Aorta (tissue), 5 donors: ENCODE results near the gene CAPN9. TPM values are rescaled to one million over a fixed set of nuclear protein-coding genes. Genes with fewer than 3 reads are reported as not detected.
"Not testable (repeated sequence)": the region's sequence is repeated elsewhere in the genome, so short reads cannot be mapped to it uniquely, and the experiment has no call there.

Experiments used
- ATAC-seq: fragments of 200-7000 bp; cut with Tn5 transposase; one replicate; pipeline ENCODE4 v1.9.1; 2022; ENCODE audit warnings: moderate library complexity; ENCODE audit not compliant: low FRiP score
- DNase-seq, 2 donors: peaks; one replicate each; pipeline ENCODE4 v3.0.0-alpha.2; 2020
- H3K27ac ChIP-seq, 2 donors: one replicate each; pipeline ENCODE4 v1.5.1; 2013; ENCODE audit warnings: low read length in 2 of 2, mild to moderate bottlenecking in 2 of 2, moderate library complexity in 2 of 2, control low read depth in 1 of 2, inconsistent platforms in 1 of 2, low read depth in 1 of 2
- H3K27me3 ChIP-seq, 2 donors: one replicate each; pipeline ENCODE4 v1.6.1; 2013; ENCODE audit warnings: control low read depth in 1 of 2, low read length in 1 of 2, mild to moderate bottlenecking in 1 of 2, moderate library complexity in 1 of 2; ENCODE audit not compliant: insufficient read depth in 2 of 2, control insufficient read depth in 1 of 2
- H3K36me3 ChIP-seq, 2 donors: one replicate each; pipeline ENCODE4 v1.6.1; 2013; ENCODE audit warnings: control low read depth in 1 of 2, low read length in 1 of 2, mild to moderate bottlenecking in 1 of 2; ENCODE audit not compliant: insufficient read depth in 2 of 2, control insufficient read depth in 1 of 2
- H3K4me1 ChIP-seq, 2 donors: one replicate each; pipeline ENCODE4 v1.6.1; 2013; ENCODE audit warnings: low read length in 2 of 2, control low read depth in 1 of 2, mild to moderate bottlenecking in 1 of 2, moderate library complexity in 1 of 2; ENCODE audit not compliant: insufficient read depth in 2 of 2, control insufficient read depth in 1 of 2
- H3K4me3 ChIP-seq, 2 donors: one replicate each; pipeline ENCODE4 v1.5.1; 2013; ENCODE audit warnings: low read length in 2 of 2, control low read depth in 1 of 2, mild to moderate bottlenecking in 1 of 2
- H3K9me3 ChIP-seq: one replicate; pipeline ENCODE4 v1.6.1; 2013; ENCODE audit warnings: mild to moderate bottlenecking, low read length; ENCODE audit not compliant: control insufficient read depth
- WGBS, 2 donors: extraction: QIAGEN DNeasy Blood & Tissue Kit; methylation state at CpG; one replicate each; pipeline ENCODE4 v1.1.7; 2013; 5-methylcytosine and 5-hydroxymethylcytosine counted together
- intact Hi-C, 2 donors: fragments of 100-400 bp; cut with DNase I; formaldehyde crosslinking; loops; one replicate each; pipeline versions ENCODE4 v1.14.2 to v1.15.0; 2022
- polyA plus RNA-seq, 2 donors: library from polyadenylated mRNA; stranded (reverse); fragments of 200-250 nt; gene quantifications; one replicate each; pipeline ENCODE4 v1.2.3, GENCODE V29; 2013
- total RNA-seq, 2 donors: library from RNA; stranded (reverse); fragmentation: NEBNext Ultra II Directional; extraction: Animal tissue kit (Norgen Biotek cat#: 25700); gene quantifications; one replicate each; pipeline ENCODE4 v1.2.1, GENCODE V29; 2021
- donor health status: healthy with polysubstance abuse.
- donor health status: Bipolar disorder and iron deficiency.
- donor health status: DM: no; HTN: no; CAD: no.
- donor health status: DM: no; HTN: no; CAD: no.
- donor health status: DM: yes; HTN: yes; CAD: no.

CAPN9 gene
- total and polyA plus RNA-seq, 4 donors = 0.46 to 6.0 TPM; not detected in 2

- DNase-seq (no peak), ATAC-seq (peak; percentile 54)
- Histone ChIP-seq H3K27ac (no peak overlapping the region), H3K4me3 (no peak overlapping the region), H3K4me1 (peaks cover 0 to 5% of the 10 kb centered on the region in 2 donors), H3K9me3 (no peaks in the 10 kb centered on the region), H3K36me3 (peaks cover 0 to 3% of the 10 kb centered on the region in 2 donors), H3K27me3 (no peaks in the 10 kb centered on the region)
- 4 to 5% methylated on average over 3 of the region's 3 CpGs for WGBS, 2 donors
- intact Hi-C loops = no loop called here
Measured at GRCh38 chr1:230834292-230834691, 87.1 kb downstream of the CAPN9 start.

GRCh38 chr1:230836347-230836746, 89.2 kb downstream of the CAPN9 start:
- Histone ChIP-seq H3K27ac (no peak overlapping the region), H3K4me1 (peaks cover 2 to 5% of the 10 kb centered on the region in 2 donors), H3K27me3 (no peaks in the 10 kb centered on the region), H3K36me3 (peaks cover 0 to 6% of the 10 kb centered on the region in 2 donors), H3K4me3 (no peak overlapping the region), H3K9me3 (no peaks in the 10 kb centered on the region)
- DNase-seq (no peak), ATAC-seq (no peak)
- intact Hi-C loops = no loop called here
- 95 to 97% methylated on average over 5 of the region's 5 CpGs for WGBS, 2 donors

GRCh38 chr1:230836793-230837192, 89.6 kb downstream of the CAPN9 start:
- DNase-seq = no peak
- no peak for ATAC-seq
- H3K9me3 ChIP-seq = no peaks in the 10 kb centered on the region
- intact Hi-C loops = no loop called here
- WGBS, 2 donors = 83 to 88% methylated on average over 5 of the region's 5 CpGs
- H3K27me3 ChIP-seq = no peaks in the 10 kb centered on the region
- no peak overlapping the region for H3K4me3 ChIP-seq
- H3K27ac ChIP-seq = no peak overlapping the region
- peaks cover 1 to 2% of the 10 kb centered on the region in 2 donors for H3K4me1 ChIP-seq
- H3K36me3 ChIP-seq = peaks cover 0 to 6% of the 10 kb centered on the region in 2 donors

GRCh38 chr1:230839173-230839572, 92.0 kb downstream of the CAPN9 start:
- H3K4me3 ChIP-seq = no peak overlapping the region
- peak overlapping the region in 1 of 2 donors; percentile 21 for H3K27ac ChIP-seq
- DNase-seq (no peak), ATAC-seq (no peak)
- H3K9me3 ChIP-seq = no peaks in the 10 kb centered on the region
- H3K27me3 ChIP-seq = no peaks in the 10 kb centered on the region
- peaks cover 0 to 9% of the 10 kb centered on the region in 2 donors for H3K36me3 ChIP-seq
- intact Hi-C loops = no loop called here
- 29 to 39% methylated on average over 10 of the region's 10 CpGs for WGBS, 2 donors
- H3K4me1 ChIP-seq = peaks cover 0 to 2% of the 10 kb centered on the region in 2 donors

GRCh38 chr1:230842801-230843200, 95.6 kb downstream of the CAPN9 start:
- H3K36me3 ChIP-seq = peaks cover 0 to 10% of the 10 kb centered on the region in 2 donors
- DNase-seq = no peak

GRCh38 chr1:230843503-230844309, 96.5 kb downstream of the CAPN9 start:
- H3K4me1 ChIP-seq = peaks cover 5 to 7% of the 10 kb centered on the region in 2 donors
- no peak for ATAC-seq
- WGBS, 2 donors = 83 to 86% methylated on average over 27 to 28 of the region's 28 CpGs
- H3K36me3 ChIP-seq = peaks cover 0 to 7% of the 10 kb centered on the region in 2 donors
- H3K9me3 ChIP-seq = no peaks in the 10 kb centered on the region
- no peak overlapping the region for H3K27ac ChIP-seq
- no peak overlapping the region for H3K4me3 ChIP-seq
- intact Hi-C loops = no loop called here
- H3K27me3 ChIP-seq = no peaks in the 10 kb centered on the region
- peak in 1 of 2 donors; percentile 66 for DNase-seq

More at GRCh38 chr1:230842801-230843200, 95.6 kb downstream of the CAPN9 start:
- no peaks in the 10 kb centered on the region for H3K27me3 ChIP-seq
- H3K4me3 ChIP-seq = no peak overlapping the region
- WGBS, 2 donors = 85 to 88% methylated on average over 8 of the region's 8 CpGs
- intact Hi-C loops = no loop called here
- peak; percentile 16 for ATAC-seq
- no peaks in the 10 kb centered on the region for H3K9me3 ChIP-seq
- no peak overlapping the region for H3K27ac ChIP-seq
- H3K4me1 ChIP-seq = peaks cover 0 to 3% of the 10 kb centered on the region in 2 donors

GRCh38 chr1:230844561-230844960, 97.4 kb downstream of the CAPN9 start:
- Histone ChIP-seq H3K36me3 (peaks cover 0 to 7% of the 10 kb centered on the region in 2 donors), H3K9me3 (no peaks in the 10 kb centered on the region), H3K4me3 (no peak overlapping the region), H3K27ac (peak overlapping the region in 1 of 2 donors; percentile 10), H3K4me1 (peaks cover 6 to 12% of the 10 kb centered on the region in 2 donors), H3K27me3 (no peaks in the 10 kb centered on the region)
- no peak for ATAC-seq
- WGBS, 2 donors = 96 to 97% methylated on average over 4 of the region's 4 CpGs
- DNase-seq = no peak
- intact Hi-C loops = no loop called here

GRCh38 chr1:230845184-230845583, 98.0 kb downstream of the CAPN9 start:
- ATAC-seq, H3K9me3 ChIP-seq, H3K27ac ChIP-seq, H3K27me3 ChIP-seq, H3K4me3 ChIP-seq, H3K36me3 ChIP-seq, intact Hi-C loops: not testable (repeated sequence)
- peak; percentile 71 to 78 for DNase-seq
- WGBS, 2 donors = 34 to 37% methylated on average over 7 of the region's 7 CpGs
- H3K4me1 ChIP-seq = peaks cover 6 to 14% of the 10 kb centered on the region in 2 donors

- H3K36me3 ChIP-seq = peaks cover 0 to 7% of the 10 kb centered on the region in 2 donors
- H3K27ac ChIP-seq = peak overlapping the region; percentile 86 to 88
- 78 to 81% methylated on average over 3 of the region's 3 CpGs for WGBS, 2 donors
- DNase-seq (no peak), ATAC-seq (no peak)
- no peaks in the 10 kb centered on the region for H3K27me3 ChIP-seq
- no peaks in the 10 kb centered on the region for H3K9me3 ChIP-seq
- no peak overlapping the region for H3K4me3 ChIP-seq
- peaks cover 9 to 14% of the 10 kb centered on the region in 2 donors for H3K4me1 ChIP-seq
- intact Hi-C loops = no loop called here
Measured at GRCh38 chr1:230848235-230848634, 101.0 kb downstream of the CAPN9 start.
